OCI-LY7 (cell line): ENCODE data around the gene ABCA5. TPM values are rescaled to one million over a fixed set of nuclear protein-coding genes. Genes with fewer than 3 reads are reported as not detected.

Source experiments
- BruUV-seq: library from RNA; stranded (reverse); fragments of 400-500 nt; replicated peaks from 2 replicates; lab custom pipeline; 2021; lab: Mats Ljungman, UMichigan
- CTCF ChIA-PET: fragments of 300-600 bp; sonication (Branson Sonifier 250); formaldehyde crosslinking; loops from one replicate; lab custom pipeline; 2022; ENCODE audit warnings: antibody characterized with exemption; ENCODE audit not compliant: unreplicated experiment; lab: Charles Lee
- POLR2A ChIA-PET: fragments of 300-600 bp; sonication (Branson Sonifier 250); formaldehyde crosslinking; loops from one replicate; lab custom pipeline; 2022; ENCODE audit warnings: antibody characterized with exemption; lab: Charles Lee
- DNase-seq: peaks from one replicate; pipeline ENCODE4 v3.0.0-alpha.2; 2015; ENCODE audit warnings: low spot score
- H2AFZ ChIP-seq: fragments of 200-600 bp; sonication (generic), shearing (Covaris generic); 2 replicates; pipeline ENCODE4 v1.6.1; 2014; ENCODE audit warnings: mild to moderate bottlenecking, antibody characterized with exemption, low read length, moderate library complexity
- H3K27ac ChIP-seq: fragments of 200-600 bp; sonication (generic); 2 replicates; pipeline ENCODE4 v1.5.1; 2014; ENCODE audit warnings: mixed run types, low read depth, mild to moderate bottlenecking, moderate library complexity, low read length, inconsistent platforms; ENCODE audit not compliant: poor library complexity, severe bottlenecking
- H3K36me3 ChIP-seq: fragments of 200-600 bp; sonication (generic); 2 replicates; pipeline ENCODE4 v1.6.1; 2014; ENCODE audit warnings: mild to moderate bottlenecking, antibody characterized with exemption, low read length, moderate library complexity, mixed read lengths; ENCODE audit not compliant: insufficient read depth
- H3K4me1 ChIP-seq: fragments of 200-600 bp; sonication (generic); 2 replicates; pipeline ENCODE4 v1.5.1; 2014; ENCODE audit warnings: mild to moderate bottlenecking, low read length; ENCODE audit not compliant: insufficient read depth, poor library complexity, severe bottlenecking
- H3K4me2 ChIP-seq: fragments of 200-600 bp; sonication (generic); 2 replicates; pipeline ENCODE4 v1.6.1; 2014; ENCODE audit warnings: mild to moderate bottlenecking, low read length
- H3K4me3 ChIP-seq: fragments of 200-600 bp; sonication (generic); 2 replicates; pipeline ENCODE4 v1.5.1; 2014; ENCODE audit warnings: mild to moderate bottlenecking, low read depth, low read length; ENCODE audit not compliant: poor library complexity, severe bottlenecking
- H3K79me2 ChIP-seq: fragments of 200-600 bp; sonication (generic); 2 replicates; pipeline ENCODE4 v1.6.1; 2016; ENCODE audit warnings: low read depth, mild to moderate bottlenecking, low read length, moderate library complexity, mixed read lengths; ENCODE audit not compliant: insufficient read depth
- H3K9me2 ChIP-seq: fragments of 200-600 bp; sonication (generic); 2 replicates; pipeline ENCODE4 v1.6.1; 2016; ENCODE audit warnings: mild to moderate bottlenecking, low read length, mixed read lengths; ENCODE audit not compliant: insufficient read depth
- H3K9me3 ChIP-seq: fragments of 200-600 bp; sonication (generic); 2 replicates; pipeline ENCODE4 v1.6.1; 2014; ENCODE audit warnings: mild to moderate bottlenecking, mixed run types, low read length, mixed read lengths
- H4K20me1 ChIP-seq: fragments of 200-600 bp; sonication (generic); 2 replicates; pipeline ENCODE4 v1.6.1; 2014; ENCODE audit warnings: mild to moderate bottlenecking, antibody characterized with exemption, low read length, moderate library complexity, mixed read lengths; ENCODE audit not compliant: insufficient read depth
- EZH2phosphoT487 ChIP-seq: fragments of 200-600 bp; sonication (generic); IDR thresholded peaks from 2 replicates; pipeline ENCODE4 v1.6.1; 2018; ENCODE audit warnings: low read depth, borderline replicate concordance, mild to moderate bottlenecking, mixed run types, antibody characterized with exemption, low read length, moderate library complexity, mixed read lengths
- intact Hi-C: fragments of 100-400 bp; cut with micrococcal nuclease; formaldehyde crosslinking; loops from one replicate; pipeline ENCODE4 v1.10.0; 2022; ENCODE audit not compliant: unreplicated experiment
- total RNA-seq, 2 experiments: library from RNA; depleted of rRNA in 1 of 2; stranded (reverse); fragments of >200 nt in 1 of 2; shearing (Covaris generic) in 1 of 2; gene quantifications; 2 replicates each; pipeline ENCODE4 v1.2.3, GENCODE V29; 2014 to 2022
- TF ChIP-seq, protein P1 (sequence below): fragments of 200-600 bp; sonication (generic); conservative IDR thresholded peaks from 2 replicates; pipeline ENCODE4 v1.5.1; 2014; ENCODE audit warnings: mild to moderate bottlenecking, antibody characterized with exemption, low read length, moderate library complexity, mixed read lengths

The ABCA5 gene
- total RNA-seq, 2 experiments from 2014 or later: 14.7 to 25.3 TPM

DNA sequence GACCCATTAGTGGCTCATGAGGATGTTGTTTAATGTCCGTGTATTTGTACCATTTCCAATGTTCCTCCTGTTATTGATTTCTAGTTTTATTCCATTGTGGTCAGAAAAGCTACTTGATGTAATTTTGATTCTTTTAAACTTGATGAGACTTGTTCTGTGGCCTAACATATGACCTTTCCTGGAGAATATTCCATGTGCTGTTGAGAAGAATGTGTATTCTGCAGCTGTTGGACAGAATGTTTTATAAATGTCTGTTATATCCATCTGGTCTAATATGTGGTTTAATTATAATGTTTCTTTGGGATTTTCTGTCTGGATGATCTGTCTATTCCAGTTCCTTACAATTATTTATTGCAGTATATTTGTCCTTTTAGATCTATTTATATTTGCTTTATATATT, 95.4 kb downstream of the ABCA5 start:
- POLR2A ChIA-PET: no interaction called here
- CTCF ChIA-PET: no interaction called here
- no TSS peak for BruUV-seq
- Histone ChIP-seq H4K20me1 (no peaks in the 10 kb centered on the region), H3K9me2 (no peaks in the 10 kb centered on the region), H3K4me3 (no peak overlapping the region), H3K4me1 (peaks cover 12% of the 10 kb centered on the region), H3K79me2 (no peaks in the 10 kb centered on the region), H3K4me2 (no peak overlapping the region), H3K36me3 (no peaks in the 10 kb centered on the region), H2AFZ (no peak overlapping the region), H3K9me3 (peaks cover 12% of the 10 kb centered on the region), H3K27ac (no peak overlapping the region)
- intact Hi-C loops: loop anchor here (10.0 kb wide), 1 partner anchor 667 kb away; no protein-coding TSS in a partner anchor
- DNase-seq: no peak
- no peak for TF ChIP-seq EZH2phosphoT487
- TF ChIP-seq, protein P1, sequence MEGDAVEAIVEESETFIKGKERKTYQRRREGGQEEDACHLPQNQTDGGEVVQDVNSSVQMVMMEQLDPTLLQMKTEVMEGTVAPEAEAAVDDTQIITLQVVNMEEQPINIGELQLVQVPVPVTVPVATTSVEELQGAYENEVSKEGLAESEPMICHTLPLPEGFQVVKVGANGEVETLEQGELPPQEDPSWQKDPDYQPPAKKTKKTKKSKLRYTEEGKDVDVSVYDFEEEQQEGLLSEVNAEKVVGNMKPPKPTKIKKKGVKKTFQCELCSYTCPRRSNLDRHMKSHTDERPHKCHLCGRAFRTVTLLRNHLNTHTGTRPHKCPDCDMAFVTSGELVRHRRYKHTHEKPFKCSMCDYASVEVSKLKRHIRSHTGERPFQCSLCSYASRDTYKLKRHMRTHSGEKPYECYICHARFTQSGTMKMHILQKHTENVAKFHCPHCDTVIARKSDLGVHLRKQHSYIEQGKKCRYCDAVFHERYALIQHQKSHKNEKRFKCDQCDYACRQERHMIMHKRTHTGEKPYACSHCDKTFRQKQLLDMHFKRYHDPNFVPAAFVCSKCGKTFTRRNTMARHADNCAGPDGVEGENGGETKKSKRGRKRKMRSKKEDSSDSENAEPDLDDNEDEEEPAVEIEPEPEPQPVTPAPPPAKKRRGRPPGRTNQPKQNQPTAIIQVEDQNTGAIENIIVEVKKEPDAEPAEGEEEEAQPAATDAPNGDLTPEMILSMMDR: no peak

DNA sequence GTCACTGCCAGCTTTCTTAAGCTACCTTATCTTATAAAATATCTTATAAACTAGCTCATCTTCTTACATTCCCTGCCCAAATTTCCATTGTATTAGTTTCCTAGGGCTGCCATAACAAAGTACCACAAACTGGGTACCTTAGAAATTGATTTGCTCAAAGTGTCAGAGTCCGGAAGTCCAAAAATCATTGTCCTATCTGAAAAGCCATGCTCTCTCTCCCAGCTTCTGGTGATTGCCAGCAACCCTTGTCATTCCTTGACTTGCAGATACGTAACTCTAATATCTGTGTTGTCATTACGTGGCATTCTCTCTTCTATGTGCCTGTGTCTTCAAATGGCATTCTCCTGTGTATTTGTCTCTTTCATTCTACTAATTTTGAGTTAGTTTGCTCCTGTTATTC, 96.0 kb downstream of the ABCA5 start:
- Histone ChIP-seq H3K4me3 (no peak overlapping the region), H3K9me3 (peaks cover 12% of the 10 kb centered on the region), H3K4me2 (no peak overlapping the region), H3K79me2 (no peaks in the 10 kb centered on the region), H3K27ac (no peak overlapping the region), H3K36me3 (no peaks in the 10 kb centered on the region), H3K4me1 (peaks cover 12% of the 10 kb centered on the region), H2AFZ (no peak overlapping the region), H4K20me1 (no peaks in the 10 kb centered on the region), H3K9me2 (no peaks in the 10 kb centered on the region)
- intact Hi-C loops: loop anchor here (10.0 kb wide), 1 partner anchor 666 kb away; no protein-coding TSS in a partner anchor
- no TSS peak for BruUV-seq
- ChIA-PET CTCF (interaction anchor here (0.5 kb wide), 1 partner anchor 15 kb away, joined by 3 read pairs; no protein-coding TSS in a partner anchor), POLR2A (no interaction called here)
- no peak for TF ChIP-seq EZH2phosphoT487
- TF ChIP-seq, protein P1: no peak
- no peak for DNase-seq

DNA sequence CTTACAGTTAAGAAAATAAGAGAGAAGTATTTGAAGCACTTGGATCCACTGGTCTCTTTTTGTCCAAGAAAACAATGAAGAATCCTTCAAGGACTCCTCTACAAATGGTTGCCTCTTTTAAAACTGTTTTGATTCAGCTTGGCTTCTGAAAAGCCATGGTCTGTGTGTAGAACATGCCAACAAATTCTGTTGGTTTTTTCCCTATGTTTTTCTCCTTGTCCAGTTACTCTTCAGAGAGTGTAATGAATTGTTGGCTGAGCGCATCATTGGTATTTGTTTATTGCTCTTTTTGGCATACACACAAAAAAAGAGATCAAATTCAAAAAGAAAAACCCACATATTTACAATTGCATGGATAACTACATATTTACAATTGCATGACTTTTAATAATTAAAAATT, 98.4 kb downstream of the ABCA5 start, which contains the start of gene ABCA10:
ABCA10 (minus strand) TSS at position 249 of the 400 bp plus-strand sequence. CDS start 3,466 bp downstream, outside the sequence.
- H3K79me2 ChIP-seq: no peaks in the 10 kb centered on the region
- POLR2A ChIA-PET: interaction anchor here (0.6 kb wide), 1 partner anchor 24 kb away, joined by 3 read pairs; no protein-coding TSS in a partner anchor
- TF ChIP-seq, protein P1: no peak
- TF ChIP-seq EZH2phosphoT487: no peak
- DNase-seq: no peak
- peak within 1 kb of the TSS; percentile 74 for H2AFZ ChIP-seq
- no peaks in the 10 kb centered on the region for H3K9me2 ChIP-seq
- H3K4me2 ChIP-seq: peak within 1 kb of the TSS; percentile 31
- peak within 1 kb of the TSS; percentile 5 for H3K4me3 ChIP-seq
- H4K20me1 ChIP-seq: no peaks in the 10 kb centered on the region
- BruUV-seq: no TSS peak
- peak within 1 kb of the TSS; percentile 10 for H3K27ac ChIP-seq
- CTCF ChIA-PET: no interaction called here
- no peaks in the 10 kb centered on the region for H3K36me3 ChIP-seq
- H3K4me1 ChIP-seq: peaks cover 19% of the 10 kb centered on the region
- intact Hi-C loops: no loop called here
- H3K9me3 ChIP-seq: peaks cover 12% of the 10 kb centered on the region
